Thoracic aorta (tissue), 2 donors: ENCODE data around the gene ARFGAP1. TPM values are rescaled to one million over a fixed set of nuclear protein-coding genes. Genes with fewer than 3 reads are reported as not detected.
"Not testable (repeated sequence)": the region's sequence is repeated elsewhere in the genome, so short reads cannot be mapped to it uniquely, and the experiment has no call there.

Experiments
- ATAC-seq: fragments of 150-250 bp; one replicate; pipeline ENCODE4 v1.8.0; 2017; ENCODE audit warnings: low read depth; ENCODE audit not compliant: insufficient number of reproducible peaks, low FRiP score
- DNase-seq: peaks from one replicate; pipeline ENCODE4 v3.0.0-alpha.2; 2020; ENCODE audit warnings: low spot score
- H3K27ac ChIP-seq, 2 donors: fragments of 200-600 bp; sonication (generic); 1 replicate in 1 of 2; 2 replicates in 1 of 2; pipeline ENCODE4 v1.5.1; 2016; ENCODE audit warnings: mild to moderate bottlenecking in 2 of 2, moderate library complexity in 2 of 2
- H3K27me3 ChIP-seq: fragments of 200-600 bp; sonication (generic); replicated peaks from 2 replicates; pipeline ENCODE4 v1.6.0; 2016; ENCODE audit warnings: mild to moderate bottlenecking; ENCODE audit not compliant: insufficient read depth
- H3K36me3 ChIP-seq: fragments of 200-600 bp; sonication (generic); one replicate; pipeline ENCODE4 v1.5.1; 2016
- H3K4me1 ChIP-seq, 2 donors: fragments of 200-600 bp; sonication (generic); 1 replicate in 1 of 2; 2 replicates in 1 of 2; pipeline versions ENCODE4 v1.5.1 to v1.6.0; 2016; ENCODE audit warnings: low read depth in 2 of 2, mild to moderate bottlenecking in 1 of 2; ENCODE audit not compliant: control insufficient read depth in 1 of 2
- H3K4me3 ChIP-seq: fragments of 200-600 bp; sonication (generic); 2 replicates; pipeline ENCODE4 v1.5.1; 2016; ENCODE audit warnings: mild to moderate bottlenecking
- H3K9me3 ChIP-seq: fragments of 200-600 bp; sonication (generic); 2 replicates; pipeline ENCODE4 v1.5.1; 2016
- CTCF ChIP-seq: fragments of 200-600 bp; sonication (generic); IDR thresholded peaks from one replicate; pipeline ENCODE4 v1.5.1; 2019; ENCODE audit warnings: antibody characterized with exemption
- total RNA-seq, 2 donors: library from RNA; depleted of rRNA; stranded (reverse); fragments of >200 nt; gene quantifications; one replicate each; pipeline versions ENCODE4 v1.1.0 to v1.2.3, GENCODE V29; 2016

Gene ARFGAP1
- total RNA-seq, 2 donors from 2014 or later: 110 to 119 TPM

GRCh38 chr20:63247671-63248228, 24.9 kb upstream of the ARFGAP1 start:
- Histone ChIP-seq H3K27me3 (no peaks in the 10 kb centered on the region), H3K9me3 (no peaks in the 10 kb centered on the region), H3K4me3 (no peak overlapping the region), H3K36me3 (no peaks in the 10 kb centered on the region), H3K27ac (no peak overlapping the region), H3K4me1 (no peaks in the 10 kb centered on the region)
- DNase-seq (no peak), ATAC-seq (no peak)
- TF ChIP-seq CTCF: no peak

GRCh38 chr20:63248835-63249591, 23.6 kb upstream of the ARFGAP1 start:
- TF ChIP-seq CTCF: no peak
- peaks cover 0 to 8% of the 10 kb centered on the region in 2 donors for H3K4me1 ChIP-seq
- no peaks in the 10 kb centered on the region for H3K9me3 ChIP-seq
- H3K36me3 ChIP-seq: no peaks in the 10 kb centered on the region
- no peaks in the 10 kb centered on the region for H3K27me3 ChIP-seq
- ATAC-seq (no peak), DNase-seq (no peak)
- H3K27ac ChIP-seq: no peak overlapping the region
- H3K4me3 ChIP-seq: no peak overlapping the region

- Histone ChIP-seq H3K4me1 (peaks cover 0 to 10% of the 10 kb centered on the region in 2 donors), H3K36me3 (no peaks in the 10 kb centered on the region), H3K4me3 (no peak overlapping the region), H3K27me3 (no peaks in the 10 kb centered on the region), H3K9me3 (no peaks in the 10 kb centered on the region), H3K27ac (no peak overlapping the region)
- DNase-seq (no peak), ATAC-seq (no peak)
- no peak for TF ChIP-seq CTCF
Observed at GRCh38 chr20:63249891-63250290, 22.7 kb upstream of the ARFGAP1 start.

GRCh38 chr20:63251350-63251749, 21.3 kb upstream of the ARFGAP1 start:
- not testable (repeated sequence) for H3K4me3 ChIP-seq, DNase-seq, H3K27ac ChIP-seq, H3K4me1 ChIP-seq, H3K27me3 ChIP-seq, H3K36me3 ChIP-seq, ATAC-seq, H3K9me3 ChIP-seq

GRCh38 chr20:63252284-63252711, 20.3 kb upstream of the ARFGAP1 start:
- Histone ChIP-seq H3K27me3 (no peaks in the 10 kb centered on the region), H3K9me3 (no peaks in the 10 kb centered on the region), H3K27ac (no peak overlapping the region), H3K4me3 (no peak overlapping the region), H3K4me1 (peaks cover 0 to 10% of the 10 kb centered on the region in 2 donors), H3K36me3 (no peaks in the 10 kb centered on the region)
- no peak for DNase-seq
- no peak for TF ChIP-seq CTCF
- ATAC-seq: no peak
